Heart left ventricle (tissue), 13 donors: ENCODE measurements around the gene HSF2BP.
"Not testable (repeated sequence)": the region's sequence is repeated elsewhere in the genome, so short reads cannot be mapped to it uniquely, and the experiment has no call there.

Source experiments
- POLR2A ChIP-seq, 2 donors: fragments of 450-650 bp; IDR thresholded peaks; one replicate each; pipeline ENCODE4 v1.6.1; 2017; ENCODE audit warnings: antibody characterized with exemption in 2 of 2, mild to moderate bottlenecking in 2 of 2, moderate library complexity in 2 of 2
- TF ChIP-seq, protein P1 (sequence below), 12 donors: fragments of 200-600 bp; sonication (generic) in 4 of 12; IDR thresholded peaks; one replicate each; pipeline versions ENCODE4 v1.5.0 to v1.8.0; 2018 to 2022; ENCODE audit warnings: antibody characterized with exemption in 12 of 12, mild to moderate bottlenecking in 5 of 12
- donor health status: ischemic (EF 13 %, LVEDD 7.1; RV severe dilation, severe dysfunction).
- donor health status: DM: no; HTN: yes; CAD: no.
- donor health status: DM: no; HTN: no; CAD: no.
- donor health status: ischemic (EF 25% LVEDD 6.9; RV normal size, moderate dysfunction).
- donor health status: ischemic (EF 25% LVEDD 5.7; RV mildly dilated, moderate dysfunction).
- donor health status: ischemic (EF 35%, LVEDD 5.7; RV mildly dilated, moderate dysfunction).
- donor health status: nonischemic (EF 11% LVEDD 7.7; RV severe dilation, severe dysfunction).
- donor health status: DM: yes; HTN: yes; CAD: no.
- donor health status: PGD.
- donor health status: ischemic (EF 29% LVEDD 5.4; RV normal size, mild dysfunction).
- donor health status: nonischemic (EF 23%, LVEDD 6.1; RV moderate dilation, normal function).

DNA sequence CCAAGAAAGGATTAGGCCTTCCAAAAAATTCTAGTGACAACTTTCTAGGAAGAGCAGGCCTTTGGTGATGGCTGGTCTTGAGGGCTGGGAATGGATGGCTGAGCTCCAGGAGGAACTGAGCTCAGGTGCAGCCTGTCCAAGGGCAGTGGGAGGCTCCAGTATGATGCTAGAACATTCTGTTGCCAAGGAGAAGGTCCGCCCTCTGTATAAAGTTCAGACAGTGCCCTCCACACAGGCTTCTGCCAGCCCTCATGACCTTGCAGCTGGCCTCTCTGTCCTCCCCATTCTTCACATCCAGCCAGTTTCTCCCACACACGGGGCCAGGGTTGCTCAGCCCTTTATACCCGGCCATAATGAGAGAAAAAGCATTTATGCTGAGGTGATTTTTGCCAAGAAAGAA is 146.3 kb downstream of the HSF2BP start:
- TF ChIP-seq, protein P1, sequence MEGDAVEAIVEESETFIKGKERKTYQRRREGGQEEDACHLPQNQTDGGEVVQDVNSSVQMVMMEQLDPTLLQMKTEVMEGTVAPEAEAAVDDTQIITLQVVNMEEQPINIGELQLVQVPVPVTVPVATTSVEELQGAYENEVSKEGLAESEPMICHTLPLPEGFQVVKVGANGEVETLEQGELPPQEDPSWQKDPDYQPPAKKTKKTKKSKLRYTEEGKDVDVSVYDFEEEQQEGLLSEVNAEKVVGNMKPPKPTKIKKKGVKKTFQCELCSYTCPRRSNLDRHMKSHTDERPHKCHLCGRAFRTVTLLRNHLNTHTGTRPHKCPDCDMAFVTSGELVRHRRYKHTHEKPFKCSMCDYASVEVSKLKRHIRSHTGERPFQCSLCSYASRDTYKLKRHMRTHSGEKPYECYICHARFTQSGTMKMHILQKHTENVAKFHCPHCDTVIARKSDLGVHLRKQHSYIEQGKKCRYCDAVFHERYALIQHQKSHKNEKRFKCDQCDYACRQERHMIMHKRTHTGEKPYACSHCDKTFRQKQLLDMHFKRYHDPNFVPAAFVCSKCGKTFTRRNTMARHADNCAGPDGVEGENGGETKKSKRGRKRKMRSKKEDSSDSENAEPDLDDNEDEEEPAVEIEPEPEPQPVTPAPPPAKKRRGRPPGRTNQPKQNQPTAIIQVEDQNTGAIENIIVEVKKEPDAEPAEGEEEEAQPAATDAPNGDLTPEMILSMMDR (IDR thresholded peaks at IDR 0.05): not testable (repeated sequence)
- not testable (repeated sequence) for TF ChIP-seq POLR2A (IDR thresholded peaks at IDR 0.05)
